Midbrain (tissue), 1 donor: ENCODE measurements around the gene ZNF143.
"Not testable (repeated sequence)": the region's sequence is repeated elsewhere in the genome, so short reads cannot be mapped to it uniquely, and the experiment has no call there.

Experiments used
- DNase-seq: peaks from one replicate; lab custom pipeline; 2025; lab: John Stamatoyannopoulos, UW

ZNF143 gene

DNA sequence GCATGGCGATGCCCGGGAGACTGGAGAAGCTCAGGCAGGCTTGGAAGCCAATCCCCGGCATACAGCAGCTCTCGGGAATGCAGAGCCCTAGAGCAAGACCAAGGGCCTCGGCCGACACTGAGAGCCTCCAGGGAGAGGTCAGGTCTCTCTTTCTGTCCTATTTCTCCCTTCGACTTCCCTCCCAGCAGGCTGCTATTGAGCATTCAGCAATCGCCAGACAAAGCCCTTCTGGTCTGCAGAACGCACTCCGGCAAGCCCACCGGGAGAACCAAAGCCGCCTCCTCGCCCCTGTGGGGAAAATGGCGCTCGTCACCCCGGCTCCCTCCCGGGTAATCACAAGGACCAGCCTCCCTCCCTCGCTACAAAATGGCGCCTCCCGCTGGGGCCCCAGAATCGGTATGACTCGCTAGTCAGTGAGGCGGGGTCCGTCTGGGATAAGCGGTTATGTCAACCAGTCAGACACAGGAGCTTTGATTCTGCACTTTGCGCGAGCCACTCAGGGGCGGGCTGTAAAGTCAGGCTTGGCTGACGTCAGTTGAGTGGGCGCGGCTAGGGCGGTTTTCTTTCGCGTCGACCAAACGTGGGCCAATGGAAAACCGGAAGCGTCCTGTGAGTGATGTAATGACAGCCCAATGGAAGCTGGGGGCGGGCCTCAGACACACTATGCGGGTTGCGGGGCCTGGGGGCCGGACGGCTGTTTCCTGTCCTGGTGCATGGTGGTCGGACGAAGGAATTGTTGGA, at the start of gene ZNF143:
ZNF143 (plus strand) TSS at position 691 of the 741 bp plus-strand sequence. CDS start 10,297 bp downstream, outside the sequence.
- DNase-seq, result peak; percentile 100

DNA sequence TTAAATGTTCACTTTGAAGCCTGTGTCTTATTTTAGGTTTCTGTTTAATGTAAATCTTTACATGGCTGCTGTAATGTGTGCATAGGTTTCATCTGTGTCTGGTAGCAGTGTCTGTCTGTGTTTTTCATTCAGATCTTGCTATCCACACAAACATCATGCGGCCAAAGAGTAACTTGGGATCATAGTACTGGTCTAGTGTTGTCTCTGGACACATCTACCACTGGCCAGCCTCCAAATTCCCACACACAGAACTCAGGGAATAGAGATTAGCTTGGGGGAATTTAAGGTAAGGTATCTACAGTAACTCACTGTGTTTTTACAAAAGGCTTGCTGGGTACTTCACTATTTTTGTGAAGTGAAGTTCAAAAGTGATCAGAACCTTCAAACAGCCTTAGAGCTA, 32.1 kb upstream of the ZNF143 start:
- no peak for DNase-seq

DNA sequence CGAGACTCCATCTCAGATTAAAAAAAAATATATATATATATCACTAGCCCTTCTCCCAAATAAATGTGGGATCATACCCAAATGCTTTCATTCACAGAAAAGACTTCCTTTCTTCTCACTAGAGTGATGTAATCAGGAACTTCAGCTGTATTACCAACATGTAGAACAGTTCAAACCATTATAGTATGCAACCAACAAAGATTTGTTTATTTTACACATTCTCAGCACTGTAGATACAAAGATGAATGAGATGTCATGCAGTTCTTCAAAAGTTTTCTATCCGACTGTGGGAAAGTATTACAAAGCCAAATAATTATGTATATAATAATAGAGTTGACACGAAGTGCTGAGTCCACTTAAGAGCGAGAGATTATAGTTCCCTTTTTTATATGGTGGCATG, 22.2 kb upstream of the ZNF143 start:
- no peak for DNase-seq

DNA sequence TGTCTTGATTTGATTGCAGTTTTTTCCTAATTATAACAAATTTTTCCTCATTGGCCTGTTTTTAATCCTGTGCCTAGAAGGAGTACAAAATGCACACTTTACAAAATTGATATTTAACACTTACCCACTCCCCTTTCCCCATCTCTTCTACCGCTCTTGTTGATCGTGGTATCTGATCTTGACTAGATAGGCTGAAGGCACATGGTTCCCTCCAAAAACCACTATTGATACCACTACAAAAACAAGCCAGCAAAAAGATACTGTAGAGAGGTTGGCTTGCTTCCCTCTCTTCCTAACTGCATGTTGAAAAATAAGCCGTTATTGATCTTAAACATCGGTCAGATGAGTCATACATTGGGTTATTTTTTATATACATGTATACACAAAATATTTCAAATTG, 14.6 kb upstream of the ZNF143 start:
- no peak for DNase-seq

DNA sequence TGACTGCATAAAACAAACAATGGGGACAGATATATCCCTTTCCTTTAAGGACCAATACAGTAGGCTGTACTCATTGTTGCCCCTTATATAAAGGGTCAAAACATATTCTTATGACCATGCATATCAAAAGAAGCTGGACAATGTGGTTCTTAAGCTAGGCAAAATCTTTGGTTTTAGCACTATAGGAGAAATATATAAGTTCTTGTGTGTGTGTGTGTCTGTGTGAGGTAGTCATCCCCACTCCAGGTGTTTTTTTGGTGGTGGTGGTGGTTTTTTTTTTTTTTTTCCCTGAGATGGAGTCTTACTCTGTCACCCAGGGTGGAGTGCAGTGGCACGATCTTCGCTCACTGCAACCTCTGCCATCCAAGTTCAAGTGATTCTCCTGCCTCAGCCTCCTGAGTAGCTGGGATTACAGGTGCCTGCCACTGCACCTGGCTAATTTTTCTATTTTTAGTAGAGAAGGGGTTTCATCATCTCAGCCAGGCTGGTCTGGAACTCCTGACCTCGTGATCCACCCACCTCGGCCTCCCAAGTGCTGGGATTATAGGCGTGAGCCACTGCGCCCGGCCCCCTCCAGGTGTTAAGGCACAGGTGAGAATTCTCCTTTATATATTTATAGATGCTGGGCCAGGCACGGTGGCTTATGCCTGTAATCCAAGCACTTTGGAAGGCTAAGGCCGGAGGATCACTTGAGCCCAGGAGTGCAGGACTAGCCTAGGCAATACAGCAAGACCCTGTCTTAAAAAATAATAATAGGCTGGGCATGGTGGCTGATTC, 12.0 kb upstream of the ZNF143 start:
- DNase-seq, result no peak

DNA sequence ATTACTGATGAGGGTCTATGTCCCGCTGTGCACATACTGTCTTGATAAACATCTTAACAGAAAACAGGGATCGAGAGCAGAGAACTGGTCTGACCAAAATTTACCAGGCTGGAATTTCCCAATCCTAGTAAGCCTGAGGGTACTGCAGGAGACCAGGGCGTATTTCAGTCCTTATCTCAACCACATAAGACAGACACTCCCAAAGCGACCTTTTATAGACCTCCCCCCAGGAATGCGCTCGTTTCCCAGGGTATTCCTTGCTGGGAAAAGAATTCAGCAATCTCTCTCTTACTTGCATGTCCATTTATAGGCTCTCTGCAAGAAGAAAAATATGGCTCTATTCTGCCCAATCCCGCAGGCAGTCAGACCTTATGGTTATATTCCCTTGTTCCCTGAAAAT, 8.8 kb upstream of the ZNF143 start:
- not testable (repeated sequence) for DNase-seq

DNA sequence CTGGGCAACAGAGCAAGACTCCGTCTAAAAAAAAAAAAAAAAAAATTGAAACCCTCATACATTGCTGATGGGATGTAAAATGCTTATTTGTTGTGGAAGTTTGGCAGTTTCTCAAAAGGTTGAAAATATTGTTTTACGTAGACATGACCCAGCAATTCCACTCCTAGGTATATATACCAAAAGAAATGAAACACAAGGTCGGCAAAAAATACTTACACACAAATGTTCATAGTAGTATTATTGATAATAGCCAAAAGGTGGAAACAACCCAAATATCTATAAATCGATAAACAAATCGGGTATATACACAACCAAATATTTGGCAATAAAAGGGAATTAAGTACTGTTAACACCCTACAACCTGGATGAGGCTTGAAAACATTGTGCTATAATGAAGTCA, 5.1 kb upstream of the ZNF143 start:
- DNase-seq, result no peak

DNA sequence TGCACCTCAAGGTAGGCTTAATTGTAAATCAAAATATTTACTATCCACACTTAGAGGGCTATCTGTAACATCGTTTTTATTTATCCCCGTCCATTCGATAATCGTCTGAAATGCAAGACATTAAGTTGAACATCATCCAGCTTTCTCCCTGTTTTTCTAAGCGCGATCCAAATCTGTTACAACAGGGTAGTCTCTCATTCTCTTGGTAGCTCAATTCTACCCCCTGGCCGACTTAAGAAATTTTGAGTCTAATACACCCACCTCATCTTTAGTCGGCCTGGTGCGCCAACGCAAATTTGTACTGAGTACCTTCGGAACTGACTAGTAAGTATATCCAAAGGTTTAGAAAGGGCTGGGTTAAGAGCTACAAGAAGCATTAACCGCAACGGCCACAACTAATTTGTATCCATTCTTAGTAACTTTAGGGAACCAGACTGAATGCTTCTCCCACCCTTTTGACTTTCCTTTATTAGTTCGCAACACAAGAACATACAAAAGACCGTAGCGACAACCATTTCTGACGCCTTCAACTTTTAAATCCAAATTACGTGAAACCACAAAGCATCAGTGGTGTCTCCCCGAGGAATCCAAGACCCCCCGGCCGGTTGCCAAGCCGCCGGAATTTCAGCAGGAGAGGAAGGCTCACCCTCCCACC, 1.0 kb upstream of the ZNF143 start:
- DNase-seq, result peak; percentile 64

DNA sequence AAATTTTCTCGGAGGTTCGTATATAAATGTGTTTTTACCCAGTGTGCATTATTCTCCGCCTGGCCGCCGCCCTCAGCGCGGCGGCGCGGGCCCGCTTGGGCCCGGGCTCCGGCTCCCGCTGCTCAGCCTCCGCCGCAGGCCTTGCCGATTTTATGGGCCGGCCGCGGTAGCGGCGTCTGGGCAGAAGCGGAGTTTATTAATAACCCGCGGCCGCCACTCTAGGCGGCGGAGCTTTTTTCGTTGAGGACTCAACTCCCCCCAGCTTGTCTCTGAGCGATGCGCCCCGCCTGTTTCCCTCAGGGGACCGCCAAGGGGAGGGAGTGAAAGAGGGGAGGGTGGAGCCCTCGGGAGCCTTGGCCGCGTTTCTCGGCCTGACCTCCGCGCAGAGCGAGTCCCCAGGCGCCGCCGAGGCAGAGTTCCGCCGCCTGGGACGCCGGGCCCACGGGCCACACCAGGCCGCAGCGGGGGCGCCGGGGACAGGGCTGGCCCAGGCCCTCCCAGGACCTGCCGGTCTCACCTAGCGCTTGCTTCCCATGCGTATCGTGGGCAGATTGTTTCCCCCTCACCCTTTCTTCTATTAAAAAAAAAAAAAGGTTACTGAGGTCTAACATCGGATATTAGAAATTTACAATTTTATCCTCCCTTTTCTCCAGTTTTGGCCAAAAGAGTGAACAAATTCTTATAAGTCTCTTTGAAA, 399 bp downstream of the ZNF143 start:
- DNase-seq, result peak; percentile 91

DNA sequence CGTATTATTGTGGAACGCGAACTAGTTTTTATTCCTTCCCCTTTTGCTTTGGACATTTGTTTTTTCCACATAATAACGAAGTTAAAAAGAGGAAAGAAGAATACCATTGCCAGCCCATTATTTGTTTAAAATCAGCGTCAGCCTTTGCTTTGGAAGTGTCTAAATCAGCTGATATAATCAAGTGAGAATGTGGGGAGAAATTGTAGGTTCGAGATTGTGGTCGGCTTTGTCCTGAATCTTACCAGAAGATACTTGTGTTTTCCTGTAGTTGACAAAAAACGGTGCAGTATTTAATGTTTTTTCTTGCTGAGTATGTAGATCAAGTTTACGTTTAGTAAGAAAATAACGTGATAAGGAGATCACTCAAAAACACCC, 935 bp downstream of the ZNF143 start:
- DNase-seq, result no peak

DNA sequence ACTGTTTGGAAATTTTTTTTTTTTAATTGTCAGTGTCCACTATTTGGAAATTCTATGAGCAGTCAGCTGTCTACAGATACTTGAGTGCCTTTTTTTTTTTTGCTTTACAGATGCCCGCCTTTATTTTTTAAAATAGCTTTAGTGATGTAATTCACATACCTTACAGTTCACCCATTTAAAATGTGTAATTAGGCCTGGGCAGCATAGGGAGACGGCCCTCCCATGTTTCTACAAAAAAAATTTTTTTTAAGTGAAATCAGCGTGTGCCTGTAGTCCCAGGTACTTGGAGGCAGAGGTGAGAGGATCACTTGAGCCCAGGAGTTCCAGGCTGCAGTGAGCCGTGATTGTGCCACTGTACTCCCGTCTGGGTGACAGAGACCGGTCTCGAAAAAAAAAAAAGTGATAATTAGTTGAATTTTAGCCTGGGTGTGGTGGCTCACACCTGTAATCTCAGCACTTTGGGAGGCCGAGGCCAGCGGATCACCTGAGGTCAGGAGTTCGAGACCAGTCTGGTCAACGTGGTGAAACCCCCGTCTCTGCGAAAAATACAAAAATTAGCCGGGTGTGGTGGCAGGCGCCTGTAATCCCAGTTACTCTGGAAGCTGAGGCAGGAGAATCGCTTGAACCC, 1.5 kb downstream of the ZNF143 start:
- no peak for DNase-seq

DNA sequence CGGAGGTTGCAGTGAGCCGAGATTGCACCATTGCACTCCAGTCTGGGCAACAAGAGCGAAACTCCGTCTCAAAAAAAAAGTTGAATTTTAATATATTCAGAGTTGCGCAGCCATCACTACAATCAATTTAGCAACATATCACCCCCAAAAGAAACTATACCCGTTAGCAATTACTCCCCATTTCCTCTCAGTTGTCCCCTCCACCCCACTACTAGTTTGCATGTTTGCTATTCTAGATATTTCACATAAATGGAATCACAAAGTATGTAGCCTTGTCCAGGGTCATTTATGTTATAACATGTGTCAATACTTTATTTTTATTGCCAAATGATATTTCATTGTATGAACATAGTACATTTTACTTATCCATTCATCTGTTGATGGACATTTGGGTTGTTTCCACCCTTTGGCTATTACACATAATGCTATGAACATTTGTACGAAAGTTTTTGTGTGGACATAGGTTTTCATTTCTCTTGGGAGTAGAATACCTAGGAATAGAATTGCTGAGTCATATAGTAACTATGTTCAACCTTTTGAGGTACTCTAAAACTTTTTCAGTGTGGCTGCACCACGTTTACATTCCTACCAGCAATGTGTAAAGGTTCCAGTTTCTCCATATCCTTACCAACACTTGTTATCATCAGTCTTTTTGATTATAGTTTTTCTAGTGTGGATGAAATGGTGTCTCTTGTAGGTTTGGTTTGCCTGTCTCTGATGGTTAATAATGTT, 2.2 kb downstream of the ZNF143 start:
- no peak for DNase-seq

DNA sequence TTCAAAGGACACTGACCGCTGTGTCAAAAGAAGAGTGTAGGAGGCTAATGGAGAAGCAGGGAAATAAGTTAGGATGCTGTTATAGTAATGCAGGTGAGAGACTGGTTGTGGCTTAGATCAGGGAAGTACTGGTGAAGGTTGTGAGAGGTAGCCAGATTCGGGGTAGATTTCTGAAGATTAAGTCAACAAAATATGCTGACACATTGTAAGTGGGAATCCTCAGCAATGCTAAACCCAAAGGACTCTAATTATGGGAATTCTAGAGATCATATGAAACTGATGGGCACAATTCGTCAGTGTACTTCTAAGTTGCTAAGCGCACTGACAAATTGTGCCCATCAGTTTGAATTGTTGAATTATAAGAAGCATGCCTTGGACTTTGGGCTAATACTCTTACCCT, 10.0 kb downstream of the ZNF143 start:
- no peak for DNase-seq

DNA sequence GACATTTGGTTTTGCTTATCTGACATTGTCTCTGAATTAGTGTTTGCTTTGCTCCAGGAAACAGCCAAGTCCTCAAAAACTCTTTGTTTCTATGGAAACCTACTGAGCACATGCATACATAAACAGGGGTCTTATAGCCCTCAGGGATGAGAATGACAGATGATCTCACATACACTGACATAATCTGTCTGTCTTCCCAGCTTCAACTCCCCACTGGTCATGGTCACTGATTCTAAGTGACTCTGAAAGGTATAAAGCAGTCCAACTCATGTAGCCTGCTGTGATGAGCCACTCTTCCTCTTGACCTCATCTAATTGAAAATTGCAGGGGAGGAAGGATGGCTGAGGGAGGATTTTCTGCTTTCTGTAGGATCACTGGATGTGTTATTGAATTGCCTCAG, 12.6 kb downstream of the ZNF143 start:
- DNase-seq, result no peak

DNA sequence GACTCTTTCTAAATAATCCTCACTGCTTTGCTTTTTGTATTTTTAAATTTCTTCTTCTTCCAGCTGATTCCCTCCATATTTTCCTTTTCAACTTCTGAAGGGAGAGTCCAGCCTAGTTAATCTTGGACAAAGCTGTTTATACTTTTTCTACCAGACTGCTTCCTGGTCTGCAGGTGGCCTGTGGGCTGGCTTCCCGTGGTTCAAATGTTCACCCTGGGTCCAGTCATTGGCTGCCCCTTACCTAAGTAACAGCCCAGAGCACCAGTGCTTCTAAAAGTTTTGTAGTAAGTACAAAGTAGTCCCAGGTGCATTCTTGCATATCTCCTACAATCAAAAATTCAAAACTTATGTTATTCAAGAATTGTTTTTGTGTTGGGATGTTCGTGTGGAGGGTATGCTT, 19.1 kb downstream of the ZNF143 start:
- DNase-seq, result no peak

DNA sequence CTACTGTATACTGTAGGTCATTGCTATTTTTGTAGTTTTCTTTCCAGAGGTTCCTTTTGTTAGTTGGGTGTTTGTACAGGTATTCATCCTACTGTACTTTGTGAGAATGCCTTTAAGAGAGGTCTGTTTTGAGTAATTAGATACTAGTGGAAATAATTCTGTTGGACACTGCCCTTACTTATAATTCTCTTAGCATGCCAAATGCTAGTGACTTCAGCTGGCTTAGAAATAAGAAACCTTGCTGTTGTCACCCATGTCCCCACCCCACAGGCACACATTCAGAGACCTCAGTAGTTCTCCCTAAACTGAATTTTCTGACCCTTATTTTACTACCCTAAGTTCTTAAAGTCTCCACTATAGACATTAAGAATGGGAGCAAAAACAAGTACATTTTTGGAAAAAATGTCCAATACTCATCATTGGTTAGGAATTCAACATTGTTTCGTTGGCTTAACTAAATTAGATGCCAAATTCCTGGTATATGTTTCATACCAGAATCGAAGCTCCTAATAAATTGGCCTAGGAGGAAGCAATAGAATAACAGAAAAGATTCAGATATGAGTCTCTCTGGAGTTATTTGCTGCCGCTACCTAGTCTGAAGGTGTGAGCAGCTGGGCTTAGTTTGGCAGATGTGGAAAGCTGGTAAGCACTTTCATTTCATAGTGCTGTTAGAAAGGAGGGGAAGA, 28.4 kb downstream of the ZNF143 start:
- no peak for DNase-seq

DNA sequence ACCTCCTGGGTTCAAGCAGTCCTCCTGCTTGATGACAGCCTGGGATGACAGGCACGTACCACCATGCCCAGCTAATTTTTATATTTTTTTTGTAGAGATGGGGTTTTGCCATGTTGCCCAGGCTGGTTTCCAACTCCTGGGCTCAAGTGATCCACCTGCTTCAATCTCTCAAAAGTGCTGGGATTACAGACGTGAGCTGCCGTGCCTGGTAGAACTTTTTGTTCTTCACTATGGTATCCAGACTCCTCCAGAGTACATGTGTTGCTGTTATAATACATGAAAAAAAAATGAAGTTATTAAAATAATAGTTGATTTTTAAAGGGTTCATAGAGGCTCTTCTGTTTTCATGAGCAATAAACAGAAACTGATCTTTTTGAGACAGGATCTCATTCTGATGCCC, 29.6 kb downstream of the ZNF143 start:
- DNase-seq, result no peak

DNA sequence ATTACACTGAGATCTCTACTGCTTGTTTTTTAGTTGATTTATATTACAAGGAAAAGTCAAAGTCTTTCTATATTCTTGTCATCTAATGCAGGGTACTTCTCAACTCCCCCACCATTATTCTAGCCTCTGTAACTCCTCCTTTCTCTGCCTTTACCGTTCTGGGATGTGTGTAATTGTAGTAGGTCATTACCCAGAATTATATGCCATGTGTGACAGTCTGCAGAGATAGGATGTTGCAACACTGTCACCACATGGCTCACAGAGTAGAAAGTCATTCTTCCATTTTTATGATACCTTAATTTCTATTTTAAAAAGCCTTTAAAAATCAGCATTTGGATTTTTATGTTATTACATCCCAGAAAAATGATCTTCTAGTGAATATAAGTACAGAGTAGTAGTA, 32.7 kb downstream of the ZNF143 start:
- DNase-seq, result no peak

DNA sequence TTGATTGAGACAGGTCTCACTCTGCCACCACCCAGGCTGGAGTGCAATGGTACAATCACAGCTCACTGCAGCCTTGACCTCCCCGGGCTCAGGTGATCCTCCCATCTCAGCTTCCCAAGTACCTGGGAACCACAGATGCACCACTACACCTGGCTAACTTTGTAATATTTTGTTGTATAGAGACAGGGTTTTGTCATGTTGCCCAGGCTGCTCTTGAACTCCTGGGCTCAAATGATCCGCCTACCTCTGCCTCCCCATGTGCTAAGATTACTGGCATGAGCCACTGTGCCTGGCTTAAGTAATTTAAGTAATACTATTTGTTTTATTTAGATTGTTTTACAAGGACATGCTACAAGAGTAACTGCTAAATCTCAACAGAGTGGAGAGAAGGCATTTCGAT, 33.5 kb downstream of the ZNF143 start:
- no peak for DNase-seq

DNA sequence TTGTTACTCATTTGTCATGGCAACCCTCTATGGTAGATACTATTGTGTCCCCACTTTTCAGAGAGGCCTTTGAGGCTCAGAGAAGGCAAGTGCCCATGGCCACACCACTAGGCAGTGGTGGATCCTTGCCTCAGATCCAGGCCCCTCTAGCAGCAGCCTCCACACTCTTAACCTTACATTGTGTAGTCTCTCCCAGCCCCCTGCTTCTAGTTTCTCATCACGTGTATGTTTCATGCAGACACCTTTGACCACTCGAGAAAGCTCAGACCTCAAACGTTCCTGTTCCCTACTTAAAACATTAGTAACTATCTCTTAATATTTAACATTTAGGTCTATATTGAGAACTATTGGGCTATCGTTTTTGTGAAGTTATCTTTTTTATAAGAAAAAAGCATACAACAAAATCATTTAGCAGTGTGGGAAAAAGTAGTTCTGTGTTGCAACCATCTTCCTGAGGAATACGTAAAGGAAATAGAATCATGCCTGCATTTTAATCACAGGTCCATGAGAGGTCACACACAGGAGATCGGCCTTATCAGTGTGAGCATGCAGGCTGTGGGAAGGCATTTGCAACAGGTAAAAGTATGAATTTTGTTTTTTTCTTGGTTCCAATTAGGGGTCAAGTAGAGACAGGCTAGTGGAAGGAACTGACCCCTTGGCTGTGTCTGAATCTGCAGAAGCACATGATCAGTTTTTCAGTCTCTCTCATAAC, 35.1 kb downstream of the ZNF143 start:
- no peak for DNase-seq
